Lower leg skin (tissue), 3 donors: Measurements from ENCODE around the gene ADA.

ENCODE experiments used
- POLR2A ChIP-seq, 2 donors: fragments of 450-650 bp; IDR thresholded peaks; one replicate each; pipeline ENCODE4 v1.6.1; 2016 to 2017; ENCODE audit warnings: antibody characterized with exemption in 2 of 2, mild to moderate bottlenecking in 1 of 2, moderate library complexity in 1 of 2
- TF ChIP-seq, protein P1 (sequence below), 3 donors: fragments of 450-650 bp; IDR thresholded peaks; one replicate each; pipeline ENCODE4 v1.5.1; 2016; ENCODE audit warnings: antibody characterized with exemption in 3 of 3, mild to moderate bottlenecking in 3 of 3, moderate library complexity in 2 of 3

DNA sequence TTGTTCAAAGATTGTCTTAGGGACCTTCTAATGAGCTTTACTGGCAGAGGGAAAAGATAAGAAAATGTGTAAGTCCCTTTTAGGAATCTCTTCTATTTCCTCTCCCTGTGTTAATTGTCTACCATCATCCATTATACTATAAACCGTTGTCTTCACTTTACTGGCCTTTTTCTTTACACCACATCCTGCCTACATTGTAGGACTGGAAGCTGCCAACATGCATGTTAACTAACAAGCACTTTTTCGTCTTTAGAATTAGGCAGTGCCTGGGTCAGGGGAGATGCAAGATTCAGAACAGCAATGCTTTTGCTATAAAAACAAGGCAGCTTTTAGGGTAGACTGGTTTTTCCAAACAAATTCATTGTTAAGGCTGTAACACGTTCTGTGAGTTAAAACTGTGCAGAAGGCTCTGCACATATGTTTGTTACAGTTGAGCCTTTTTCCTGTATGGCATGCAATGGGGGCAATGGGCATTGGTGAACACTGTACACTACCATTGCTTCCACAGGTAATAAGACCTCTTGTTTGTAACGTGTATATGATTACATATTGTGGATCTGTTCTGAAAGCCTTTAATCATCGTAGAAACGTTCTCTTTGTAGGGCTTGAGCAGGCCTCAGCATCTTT lies 80.0 kb downstream of the ADA start:
- TF ChIP-seq, protein P1, sequence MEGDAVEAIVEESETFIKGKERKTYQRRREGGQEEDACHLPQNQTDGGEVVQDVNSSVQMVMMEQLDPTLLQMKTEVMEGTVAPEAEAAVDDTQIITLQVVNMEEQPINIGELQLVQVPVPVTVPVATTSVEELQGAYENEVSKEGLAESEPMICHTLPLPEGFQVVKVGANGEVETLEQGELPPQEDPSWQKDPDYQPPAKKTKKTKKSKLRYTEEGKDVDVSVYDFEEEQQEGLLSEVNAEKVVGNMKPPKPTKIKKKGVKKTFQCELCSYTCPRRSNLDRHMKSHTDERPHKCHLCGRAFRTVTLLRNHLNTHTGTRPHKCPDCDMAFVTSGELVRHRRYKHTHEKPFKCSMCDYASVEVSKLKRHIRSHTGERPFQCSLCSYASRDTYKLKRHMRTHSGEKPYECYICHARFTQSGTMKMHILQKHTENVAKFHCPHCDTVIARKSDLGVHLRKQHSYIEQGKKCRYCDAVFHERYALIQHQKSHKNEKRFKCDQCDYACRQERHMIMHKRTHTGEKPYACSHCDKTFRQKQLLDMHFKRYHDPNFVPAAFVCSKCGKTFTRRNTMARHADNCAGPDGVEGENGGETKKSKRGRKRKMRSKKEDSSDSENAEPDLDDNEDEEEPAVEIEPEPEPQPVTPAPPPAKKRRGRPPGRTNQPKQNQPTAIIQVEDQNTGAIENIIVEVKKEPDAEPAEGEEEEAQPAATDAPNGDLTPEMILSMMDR (IDR thresholded peaks at IDR 0.05) = no peak
- TF ChIP-seq POLR2A (IDR thresholded peaks at IDR 0.05) = no peak
